B cell (primary cell): ENCODE data around the gene KDM4E.

ENCODE experiments used
- CTCF ChIP-seq: fragments of 200-600 bp; IDR thresholded peaks from one replicate; pipeline ENCODE4 v1.8.0; 2022; ENCODE audit warnings: antibody characterized with exemption, mild to moderate bottlenecking
- EZH2 ChIP-seq: IDR thresholded peaks from 2 replicates; pipeline ENCODE4 v1.6.1; 2012; ENCODE audit warnings: borderline replicate concordance, low read depth, mild to moderate bottlenecking, moderate library complexity, low read length; ENCODE audit not compliant: insufficient read depth, poor library complexity, severe bottlenecking

- TF ChIP-seq CTCF (no peak), EZH2 (no peak)
Measured at GRCh38 chr11:95076981-95077380, 51.9 kb downstream of the KDM4E start.
